HG03378 (cell line): ENCODE results near the gene MRPL12.

Experiments used
- ATAC-seq: cut with Tn5 transposase; IDR thresholded peaks from one replicate; pipeline ENCODE4 v1.9.1; 2021; ENCODE audit warnings: mild to moderate bottlenecking, moderate library complexity; ENCODE audit not compliant: unreplicated experiment

Gene MRPL12

GRCh38 chr17:81715107-81715871 is 12.1 kb downstream of the MRPL12 start:
- no peak for ATAC-seq

- ATAC-seq, result no peak
Observed at GRCh38 chr17:81715872-81716673, 12.9 kb downstream of the MRPL12 start.

DNA sequence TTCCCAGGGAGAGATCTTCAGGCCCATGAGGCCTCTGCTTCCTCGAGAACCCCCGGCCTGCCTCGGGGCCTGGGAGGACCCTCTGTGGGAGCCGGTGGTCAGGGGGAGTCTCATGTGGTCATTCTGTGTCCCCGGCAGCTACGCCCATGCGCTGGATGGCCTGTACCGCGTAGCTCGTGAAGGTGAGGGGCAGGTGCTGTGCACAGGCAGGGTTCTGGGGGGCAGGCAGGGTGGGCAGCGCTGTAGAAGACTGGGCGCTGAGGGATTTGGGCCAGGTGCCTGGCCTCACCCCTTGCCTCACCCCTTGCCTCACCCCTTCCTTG is 13.5 kb downstream of the MRPL12 start:
- no peak for ATAC-seq

DNA sequence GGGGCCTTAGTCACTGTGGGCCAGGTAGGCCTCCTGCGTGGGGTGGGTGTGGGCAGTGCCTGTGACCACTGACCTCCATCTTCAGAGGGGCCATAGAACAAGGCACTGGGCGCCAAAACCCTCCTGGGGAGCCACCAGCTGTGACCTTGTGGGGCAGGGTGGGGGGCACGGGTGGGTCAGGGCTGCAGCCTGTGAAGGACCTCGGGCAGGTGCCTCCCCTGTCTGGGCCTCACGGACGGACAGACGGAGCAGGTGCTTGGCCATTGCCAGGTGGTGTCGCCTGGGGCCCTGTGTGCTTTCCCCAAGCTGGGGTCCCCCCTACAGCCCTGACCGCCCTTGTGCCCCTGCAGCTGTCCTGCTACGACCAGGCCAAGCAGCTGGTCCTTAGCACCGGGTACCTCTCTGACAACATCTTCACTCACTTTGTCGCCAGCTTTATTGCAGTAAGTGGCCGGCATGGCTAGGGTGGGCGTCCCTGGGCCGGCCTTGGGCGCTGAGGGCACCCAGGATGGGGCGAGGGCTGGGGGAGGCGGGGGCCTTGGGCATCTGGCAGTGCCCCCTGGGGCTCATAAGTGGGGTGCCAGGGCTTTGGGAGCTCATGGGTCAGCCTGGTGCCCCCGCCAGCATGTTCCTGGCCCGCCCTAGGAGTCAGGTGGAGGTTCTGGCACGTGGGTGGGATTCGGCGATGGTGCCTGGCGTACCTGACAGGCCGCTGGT is 14.0 kb downstream of the MRPL12 start:
- no peak for ATAC-seq

DNA sequence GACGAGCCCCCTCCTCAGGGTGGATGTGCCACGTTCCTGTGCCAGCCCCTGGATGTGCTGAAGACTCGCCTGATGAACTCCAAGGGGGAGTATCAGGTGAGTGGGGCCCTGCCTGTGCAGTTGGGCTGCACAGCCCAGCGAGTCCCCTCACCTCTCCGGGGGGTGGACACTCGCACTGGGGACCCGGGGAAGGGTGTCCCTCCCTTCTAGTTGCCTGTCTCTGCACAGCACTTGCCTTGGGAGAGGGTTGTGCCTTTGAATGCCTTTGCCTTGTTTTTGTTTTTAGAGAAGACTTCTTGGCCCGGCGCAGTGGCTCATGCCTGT is 14.6 kb downstream of the MRPL12 start:
- no peak for ATAC-seq

DNA sequence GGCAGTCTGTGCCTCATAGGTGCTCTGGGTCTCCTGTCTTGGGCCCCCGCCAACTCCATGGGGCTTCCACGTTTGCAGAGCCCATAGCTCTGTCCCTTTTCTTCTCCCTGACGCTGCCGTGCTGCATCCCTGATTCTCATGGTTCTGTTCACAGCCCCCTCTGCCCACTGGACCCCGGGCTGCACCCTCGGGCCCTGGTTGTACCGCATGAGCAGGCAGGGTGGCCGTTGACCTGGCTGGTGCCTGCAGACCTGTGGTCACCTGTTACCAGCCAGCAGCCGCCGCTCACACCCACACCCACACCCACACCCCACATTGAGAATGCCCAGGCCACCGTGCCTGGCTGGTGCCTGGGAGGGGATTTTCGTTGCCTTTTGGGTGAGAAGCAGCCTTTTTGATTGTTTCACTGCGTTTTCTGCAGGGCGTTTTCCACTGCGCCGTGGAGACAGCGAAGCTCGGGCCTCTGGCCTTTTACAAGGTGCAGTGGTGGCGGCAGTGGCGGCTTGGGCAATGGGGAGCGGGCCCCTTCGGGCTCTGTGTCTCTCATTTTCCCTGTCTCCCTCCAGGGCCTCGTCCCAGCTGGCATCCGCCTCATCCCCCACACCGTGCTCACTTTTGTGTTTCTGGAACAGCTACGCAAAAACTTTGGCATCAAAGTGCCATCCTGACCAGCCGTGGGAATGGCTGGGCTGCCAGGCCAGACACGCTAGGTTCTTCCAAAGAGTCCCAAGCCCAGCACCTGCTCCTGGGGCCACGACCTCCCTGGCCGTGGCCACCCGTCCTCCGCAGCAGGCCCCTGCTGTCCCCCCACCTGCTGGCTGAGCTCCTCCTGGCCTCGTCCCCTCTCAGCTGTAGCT is 16.5 kb downstream of the MRPL12 start:
- ATAC-seq, result no peak

DNA sequence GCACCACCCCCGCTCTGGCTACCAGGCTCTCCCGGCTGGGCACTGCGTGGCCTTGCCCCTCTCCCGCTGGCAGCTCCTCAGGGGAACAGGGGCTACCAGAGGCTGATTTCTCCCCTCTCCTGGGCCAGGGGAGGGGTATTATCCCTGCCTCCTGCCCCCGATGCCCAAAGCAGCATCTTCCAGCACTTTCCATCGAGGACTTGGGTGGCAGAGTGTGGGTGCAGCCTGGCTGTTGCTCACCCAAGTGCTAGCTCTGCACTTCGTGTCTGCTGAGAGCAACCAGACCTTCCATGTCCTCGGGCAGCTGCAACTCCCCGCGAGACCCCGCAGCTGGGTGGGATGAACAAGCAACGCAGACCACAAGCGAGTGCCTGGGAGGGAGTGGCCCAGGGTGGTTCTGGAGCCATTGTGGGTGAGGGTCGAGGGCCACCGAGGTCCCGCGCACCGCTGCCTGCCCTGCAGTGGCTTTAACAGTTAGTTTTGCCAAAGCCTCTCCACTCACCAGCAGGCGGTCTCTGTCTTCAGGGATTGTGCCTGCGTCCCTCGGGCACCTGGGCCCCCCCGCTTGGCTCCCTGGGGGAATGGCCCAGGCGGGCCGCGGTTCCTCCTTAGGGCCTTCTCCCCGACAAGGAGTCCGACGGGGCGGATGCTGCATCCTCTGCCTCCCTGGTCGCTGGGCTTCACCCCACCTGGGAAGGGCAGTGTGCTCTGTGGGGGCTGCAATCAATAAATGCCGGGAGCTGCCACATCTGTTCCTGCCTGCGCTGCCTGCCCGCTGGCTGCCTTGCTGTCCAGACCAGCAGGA is 17.3 kb downstream of the MRPL12 start:
- no peak for ATAC-seq

DNA sequence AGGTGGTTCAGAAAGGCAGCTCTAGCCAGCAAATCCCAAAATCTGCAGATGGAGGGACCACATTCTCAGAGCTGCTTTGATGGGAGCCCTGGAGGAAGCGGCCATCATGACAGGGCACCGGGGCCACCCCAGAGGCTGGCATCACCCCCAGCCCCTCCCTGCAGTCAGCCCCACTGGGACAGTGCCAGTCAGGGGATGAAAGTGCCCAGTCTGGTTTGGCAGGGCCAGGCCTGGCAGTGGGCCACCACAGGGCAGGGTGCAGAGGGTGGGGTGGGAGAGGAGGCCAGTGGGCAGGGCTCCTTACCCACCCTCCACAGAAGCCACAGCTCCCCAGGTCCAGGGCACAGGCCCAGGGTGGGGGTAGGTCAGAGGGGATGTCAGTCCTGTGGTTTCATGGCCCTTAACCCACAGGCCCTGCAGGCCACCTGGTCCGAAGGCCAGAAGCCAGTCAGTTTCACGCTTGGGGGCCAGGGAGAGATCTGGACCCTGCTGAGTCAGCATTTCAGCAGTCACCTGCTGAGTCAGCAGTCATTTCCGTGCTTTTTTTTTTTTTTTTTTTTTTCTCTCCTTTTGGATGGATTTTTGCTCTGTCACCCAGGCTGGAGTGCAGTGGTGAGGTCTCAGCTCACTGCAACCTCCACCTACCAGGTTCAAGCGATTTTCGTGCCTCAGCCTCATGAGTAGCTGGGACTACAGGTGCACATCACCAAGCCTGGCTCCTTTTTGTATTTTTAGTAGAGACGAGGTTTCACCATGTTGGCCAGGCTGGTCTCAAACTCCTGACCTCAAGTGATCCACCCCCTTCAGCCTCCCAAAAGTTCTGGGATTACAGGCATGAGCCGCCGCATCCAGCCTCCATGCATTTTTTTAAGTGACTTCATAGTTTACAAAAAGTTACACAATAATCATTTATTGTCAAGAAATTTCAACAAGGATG is 19.3 kb downstream of the MRPL12 start:
- ATAC-seq, result no peak

DNA sequence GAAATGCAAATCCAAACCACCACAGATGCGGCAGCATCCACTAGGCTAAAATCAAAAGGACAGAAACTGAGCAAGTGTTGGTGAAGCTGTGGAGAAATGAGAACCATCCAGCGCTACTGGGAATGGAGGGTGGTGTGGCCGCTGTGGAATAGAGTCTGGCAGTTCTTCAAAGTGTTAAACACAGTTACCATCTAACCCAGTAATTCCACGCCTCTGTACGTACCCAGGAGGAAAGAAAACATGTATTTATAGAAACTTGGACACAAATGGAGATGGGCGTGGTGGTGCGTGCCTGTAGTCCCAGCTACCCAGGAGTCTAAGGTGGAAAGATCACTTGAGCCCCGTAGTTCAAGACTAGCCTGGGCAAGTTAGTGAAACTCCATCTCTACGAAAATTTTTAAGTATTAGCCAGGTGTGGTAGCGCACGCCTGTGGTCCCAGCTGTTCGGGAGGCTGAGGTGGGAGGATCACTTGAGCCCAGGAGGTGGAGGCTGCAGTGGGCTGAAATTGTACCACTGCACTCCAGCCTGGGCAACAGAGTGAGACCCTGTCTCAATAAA is 20.6 kb downstream of the MRPL12 start:
- ATAC-seq, result no peak

DNA sequence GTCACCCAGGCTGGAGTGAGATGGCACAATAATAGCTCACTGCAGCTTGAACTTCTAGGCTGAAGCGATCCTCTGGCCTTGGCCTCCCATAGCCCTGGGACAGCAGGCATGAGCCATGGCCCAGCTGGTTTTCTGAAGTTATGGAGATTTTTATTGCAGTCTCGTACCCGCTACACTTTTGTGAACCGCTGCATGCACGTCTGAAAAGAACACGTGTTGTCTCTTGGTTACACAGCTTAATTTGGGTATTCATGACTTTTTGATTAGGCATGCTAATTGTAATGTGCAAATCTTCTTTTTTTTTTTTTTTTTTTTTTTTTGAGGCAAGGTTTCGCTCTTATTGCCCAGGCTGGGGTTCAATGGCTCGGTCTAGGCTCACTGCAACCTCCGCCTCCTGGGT is 22.3 kb downstream of the MRPL12 start:
- no peak for ATAC-seq

GRCh38 chr17:81726004-81726403 is 22.8 kb downstream of the MRPL12 start:
- ATAC-seq, result no peak

- ATAC-seq, result no peak
Observed at GRCh38 chr17:81727324-81728031, 24.3 kb downstream of the MRPL12 start.

DNA sequence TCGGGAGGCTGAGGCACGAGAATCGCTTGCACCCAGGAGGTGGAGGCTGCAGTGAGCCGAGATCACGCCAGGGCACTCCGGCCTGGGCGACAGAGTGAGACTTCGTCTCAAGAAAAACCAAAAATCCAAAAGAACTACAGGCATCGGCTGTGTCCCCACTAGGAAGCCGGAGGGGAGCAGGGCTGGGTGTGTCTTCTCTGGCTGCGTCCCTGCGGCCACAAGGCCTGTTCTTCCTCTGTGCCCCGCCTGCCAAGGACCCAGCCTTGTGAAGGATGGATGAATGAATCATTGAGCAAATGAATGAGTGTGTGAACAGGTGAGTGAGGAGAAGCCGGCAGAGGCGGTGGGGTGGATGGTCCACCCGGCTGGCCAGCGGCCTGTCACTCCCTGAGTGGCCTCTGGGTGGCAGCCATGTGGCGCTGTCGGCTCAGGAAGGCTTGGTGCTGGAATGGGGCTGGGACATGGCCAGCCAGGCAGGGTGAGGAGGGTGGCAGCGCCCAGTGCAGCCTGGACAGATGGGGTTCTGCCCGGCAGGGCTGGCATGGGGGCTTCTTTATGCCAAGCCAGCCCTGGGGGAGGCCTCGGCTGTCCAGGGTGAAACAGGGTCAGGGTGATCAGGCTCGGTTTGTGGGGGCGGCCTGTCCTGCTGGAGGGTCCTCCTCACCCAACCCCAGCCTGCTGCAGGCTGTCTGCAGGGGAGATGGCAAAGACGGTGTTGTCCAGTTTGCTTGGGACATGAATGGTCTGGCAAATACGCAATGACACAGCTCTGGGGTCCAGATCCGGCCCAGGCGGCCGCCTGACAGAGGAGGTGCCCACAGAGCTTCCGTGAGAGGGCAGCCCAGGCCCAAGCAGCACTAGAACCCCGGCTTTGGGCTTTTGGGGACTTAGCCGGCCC is 30.6 kb downstream of the MRPL12 start:
- ATAC-seq, result no peak

DNA sequence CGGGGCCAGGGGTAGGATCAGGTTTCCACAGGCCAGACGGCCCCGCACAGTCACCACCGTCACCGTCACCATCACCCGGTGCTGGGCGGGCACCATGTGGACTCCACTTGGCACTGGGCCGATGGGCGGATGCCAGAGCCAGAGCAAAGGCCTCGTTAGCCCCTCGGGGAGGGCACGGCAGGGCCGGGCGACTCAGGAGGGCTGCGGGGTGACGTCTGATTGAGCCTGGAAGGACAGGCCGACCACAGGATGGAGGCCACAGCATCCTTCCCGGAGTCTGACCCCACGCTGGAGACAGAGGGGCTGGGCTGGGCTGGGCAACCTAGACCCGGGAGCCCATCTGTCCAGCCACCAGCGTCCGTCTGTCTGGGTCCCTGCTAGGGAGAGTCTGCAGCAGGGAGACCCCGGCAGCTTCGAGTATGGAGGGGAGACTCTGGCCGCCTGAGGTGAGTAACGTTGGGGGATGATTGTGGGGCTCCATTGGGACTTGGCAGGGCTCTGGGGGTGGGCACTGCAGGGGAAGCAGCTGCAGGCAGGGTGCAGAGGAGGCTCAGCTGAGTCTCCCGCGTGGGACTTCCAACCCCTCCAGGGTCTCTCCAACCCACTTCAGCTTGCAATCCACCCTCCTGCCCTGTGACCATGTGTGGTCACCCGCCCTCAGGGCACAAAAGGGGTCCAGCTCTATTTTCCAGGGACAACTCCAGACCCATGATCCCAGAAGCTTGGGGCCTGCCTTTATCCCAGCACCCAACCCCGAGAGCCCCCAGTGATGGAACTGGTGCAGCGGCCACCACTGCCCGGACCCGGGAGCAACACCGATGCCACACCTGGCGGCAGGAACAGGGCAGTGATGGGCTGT is 31.5 kb downstream of the MRPL12 start:
- no peak for ATAC-seq

GRCh38 chr17:81735264-81736102 is 32.3 kb downstream of the MRPL12 start:
- ATAC-seq, result no peak
